Astrocyte of the spinal cord (primary cell): ENCODE results near the gene WTIP.
A peak's percentile ranks its signal among the peaks of the same experiment; 100 is the strongest.

Experiments used
- DNase-seq: peaks from one replicate; pipeline ENCODE4 v3.0.0; 2011; ENCODE audit warnings: low read depth, low spot score
- H3K4me3 ChIP-seq: 2 replicates; pipeline ENCODE4 v1.5.1; 2011; ENCODE audit warnings: low read depth, mild to moderate bottlenecking, low read length, moderate library complexity
- CTCF ChIP-seq: IDR thresholded peaks from 2 replicates; pipeline ENCODE4 v1.5.1; 2012; ENCODE audit warnings: low read depth, mild to moderate bottlenecking, low read length, inconsistent platforms
- in situ Hi-C: cut with HindIII; loops from 2 replicates; pipeline ENCODE4 v1.10.0; 2017; ENCODE audit warnings: low sequenced_read_pairs

Gene WTIP

GRCh38 chr19:34479396-34479795 is 2.2 kb upstream of the WTIP start:
- in situ Hi-C loops = no loop called here
- H3K4me3 ChIP-seq = no peak overlapping the region
- no peak for DNase-seq
- TF ChIP-seq CTCF = no peak

DNA sequence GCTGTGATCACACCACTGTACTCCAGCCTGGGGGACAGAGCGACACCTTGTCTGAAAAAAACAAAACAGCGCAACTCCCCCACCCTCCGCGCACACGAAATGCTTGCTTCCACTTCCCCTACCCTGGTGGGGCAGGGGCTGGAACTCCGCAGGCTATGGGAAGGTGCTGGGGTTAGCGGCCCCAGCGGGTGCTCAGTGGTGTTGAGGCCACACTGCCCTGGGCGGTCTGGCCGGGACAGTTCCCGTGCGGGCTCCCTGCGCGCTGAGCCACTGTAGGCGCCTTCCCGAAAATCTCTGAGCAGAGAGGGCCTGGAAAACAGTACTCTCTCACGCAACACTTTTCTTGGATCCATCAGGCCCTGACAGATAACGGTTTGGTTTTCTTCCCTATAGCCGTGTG is 1.1 kb upstream of the WTIP start:
- no peak overlapping the region for H3K4me3 ChIP-seq
- no peak for DNase-seq
- in situ Hi-C loops = no loop called here
- no peak for TF ChIP-seq CTCF

GRCh38 chr19:34481861-34482379 is 362 bp downstream of the WTIP start:
- no peak for DNase-seq
- peak overlapping the region; percentile 66 for H3K4me3 ChIP-seq
- in situ Hi-C loops = no loop called here
- no peak for TF ChIP-seq CTCF

GRCh38 chr19:34482380-34483250 is 1.1 kb downstream of the WTIP start:
- in situ Hi-C loops = no loop called here
- DNase-seq = peak; percentile 22
- H3K4me3 ChIP-seq = peak overlapping the region; percentile 66

GRCh38 chr19:34484328-34484727 is 2.8 kb downstream of the WTIP start:
- in situ Hi-C loops = no loop called here

More at GRCh38 chr19:34482380-34483250, 1.1 kb downstream of the WTIP start:
- TF ChIP-seq CTCF = no peak

DNA sequence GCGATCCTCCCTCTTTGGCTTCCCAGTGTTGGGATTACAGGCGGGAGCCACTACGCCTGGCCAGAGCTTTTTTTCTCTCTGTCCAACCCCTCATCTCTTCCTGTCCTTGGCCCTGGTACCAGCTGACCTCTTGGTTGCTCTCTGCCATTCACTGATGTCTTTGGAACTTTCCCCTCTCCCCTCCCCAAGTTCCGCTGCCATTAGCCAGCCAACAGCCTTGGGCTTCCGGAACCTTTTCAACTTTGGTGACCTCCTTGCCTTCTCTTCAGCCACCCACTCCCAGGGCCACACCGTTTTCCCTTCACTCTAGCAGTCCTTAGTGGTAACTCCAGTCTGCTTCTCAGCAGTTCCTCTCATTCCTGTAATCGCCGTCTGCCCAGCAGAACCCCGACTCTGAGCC is 4.3 kb downstream of the WTIP start:
- DNase-seq = no peak
- H3K4me3 ChIP-seq = no peak overlapping the region
- in situ Hi-C loops = no loop called here
- TF ChIP-seq CTCF = no peak

More at GRCh38 chr19:34484328-34484727, 2.8 kb downstream of the WTIP start:
- no peak for TF ChIP-seq CTCF
- no peak for DNase-seq
- no peak overlapping the region for H3K4me3 ChIP-seq
